K562 (cell line): Measurements from ENCODE around the gene CTIF. TPM values are rescaled to one million over a fixed set of nuclear protein-coding genes. Genes with fewer than 3 reads are reported as not detected.

Source experiments
- ATAC-seq: fragments of 200-7000 bp; cut with Tn5 transposase; 3 replicates; pipeline ENCODE4 v1.9.1; 2020; ENCODE audit warnings: moderate library complexity
- BruUV-seq: library from RNA; stranded (reverse); fragments of 400-500 nt; replicated peaks from 2 replicates; lab custom pipeline; 2021; lab: Mats Ljungman, UMichigan
- CTCF ChIA-PET: fragments of 300-600 bp; formaldehyde crosslinking; extraction: SDS; loops from one replicate; lab custom pipeline; 2021; ENCODE audit warnings: low intra/inter-chr PET ratio; lab: Yijun Ruan, JAX
- POLR2A ChIA-PET: fragments of 300-600, 350-650 bp; sonication (Branson Sonifier 250); formaldehyde crosslinking; extraction: SDS; loops from one replicate; lab custom pipeline; 2021; ENCODE audit warnings: antibody characterized with exemption, inconsistent platforms; lab: Yijun Ruan, JAX
- DNase-seq, 4 experiments: peaks; one replicate each; pipeline versions ENCODE4 v3.0.0 to v3.0.0-alpha.2; 2011 to 2018; ENCODE audit warnings: low spot score in 3 of 4, mixed read lengths in 3 of 4; ENCODE audit errors: extremely low read depth in 1 of 4
- FAIRE-seq: peaks from 2 replicates; lab custom pipeline; 2011; peaks lifted over from hg19 to GRCh38; lab: Jason Lieb, UNC
- H2AFZ ChIP-seq: 2 replicates; pipeline ENCODE4 v1.6.0; 2011; ENCODE audit warnings: low read depth, low read length, control low read depth, inconsistent platforms
- H3K27ac ChIP-seq: fragments of 200-600 bp; 3 replicates; pipeline ENCODE4 v1.8.0; 2011; ENCODE audit warnings: low read depth, mild to moderate bottlenecking, control low read depth, inconsistent platforms, low read length, moderate library complexity, mixed read lengths; ENCODE audit errors: extremely low read depth
- H3K27me3 ChIP-seq, 2 experiments: fragments of 300-600 bp in 1 of 2; 2 replicates in 1 of 2; 3 replicates in 1 of 2; pipeline versions ENCODE4 v1.6.0 to v1.8.0; 2011; ENCODE audit warnings: inconsistent platforms in 2 of 2, low read length in 2 of 2, mild to moderate bottlenecking in 1 of 2, mixed read lengths in 1 of 2, moderate library complexity in 1 of 2; ENCODE audit not compliant: control insufficient read depth in 2 of 2, insufficient read depth in 2 of 2
- H3K36me3 ChIP-seq: fragments of 300-600 bp; 3 replicates; pipeline ENCODE4 v1.8.0; 2011; ENCODE audit warnings: mild to moderate bottlenecking, low read length, inconsistent platforms; ENCODE audit not compliant: control insufficient read depth, insufficient read depth
- H3K4me1 ChIP-seq, 2 experiments: fragments of 200-600 bp in 1 of 2; replicated peaks in 1 of 2; 2 replicates in 1 of 2; 3 replicates in 1 of 2; pipeline versions ENCODE4 v1.5.1 to v1.8.0; 2011; ENCODE audit warnings: inconsistent platforms in 2 of 2, low read length in 2 of 2, mild to moderate bottlenecking in 1 of 2, mixed read lengths in 1 of 2, moderate library complexity in 1 of 2; ENCODE audit not compliant: control insufficient read depth in 2 of 2, insufficient read depth in 2 of 2
- H3K4me2 ChIP-seq: 2 replicates; pipeline ENCODE4 v1.6.1; 2011; ENCODE audit warnings: low read length, control low read depth, inconsistent platforms, mixed read lengths; ENCODE audit not compliant: insufficient read depth
- H3K4me3 ChIP-seq: fragments of 200-600 bp; sonication (generic), shearing (Covaris generic); 2 replicates; pipeline ENCODE4 v1.5.1; 2016; ENCODE audit warnings: control low read depth, inconsistent platforms
- H3K79me2 ChIP-seq: fragments of 200-600 bp; 3 replicates; pipeline ENCODE4 v1.8.0; 2011; ENCODE audit warnings: low read length, inconsistent platforms; ENCODE audit not compliant: control insufficient read depth, insufficient read depth
- H3K9ac ChIP-seq, 2 experiments: 2 replicates each; pipeline versions ENCODE4 v1.6.0 to v1.6.1; 2011; ENCODE audit warnings: low read depth in 2 of 2, low read length in 2 of 2, control low read depth in 1 of 2, inconsistent platforms in 1 of 2, mild to moderate bottlenecking in 1 of 2, mixed read lengths in 1 of 2; ENCODE audit not compliant: insufficient read depth in 1 of 2
- H3K9me1 ChIP-seq: one replicate; pipeline ENCODE4 v1.6.0; 2011; ENCODE audit warnings: inconsistent platforms, mild to moderate bottlenecking, low read length, moderate library complexity; ENCODE audit not compliant: control insufficient read depth, insufficient read depth
- H3K9me3 ChIP-seq: replicated peaks from 2 replicates; pipeline ENCODE4 v1.5.1; 2011; ENCODE audit warnings: low read depth, low read length, inconsistent platforms; ENCODE audit not compliant: control insufficient read depth, insufficient read depth
- H4K20me1 ChIP-seq: replicated peaks from 2 replicates; pipeline ENCODE4 v1.6.1; 2011; ENCODE audit warnings: low read length, inconsistent platforms, mixed read lengths; ENCODE audit not compliant: control insufficient read depth, insufficient read depth
- HIVEP1 ChIP-seq: fragments of 250-450 bp; sonication (Bioruptor Pico); IDR thresholded peaks from 2 replicates; pipeline ENCODE4 v1.4.0; 2020; ENCODE audit warnings: mild to moderate bottlenecking
- MYC ChIP-seq, 2 experiments: fragments of 250-450 bp in 1 of 2; sonication (Bioruptor Pico) in 1 of 2; IDR thresholded peaks; 2 replicates each; pipeline versions ENCODE4 v1.5.1 to v1.6.1; 2012 to 2021; ENCODE audit warnings: low read depth in 2 of 2, borderline replicate concordance in 1 of 2, improper control_type of control experiment in 1 of 2, low read length in 1 of 2, mild to moderate bottlenecking in 1 of 2, moderate library complexity in 1 of 2
- RBFOX2 ChIP-seq: fragments of 200-400 bp; formaldehyde crosslinking; IDR thresholded peaks from 2 replicates; pipeline ENCODE4 v1.6.1; 2017; ENCODE audit warnings: low read depth, mild to moderate bottlenecking, low read length, moderate library complexity
- ZBED1 ChIP-seq: IDR thresholded peaks from 2 replicates; pipeline ENCODE4 v1.6.1; 2014
- ZNF134 ChIP-seq: fragments of 250-450 bp; sonication (Bioruptor Pico); conservative IDR thresholded peaks from 2 replicates; pipeline ENCODE4 v1.4.0; 2020
- WGBS: fragments of 100-300 bp; shearing (Covaris generic); methylation state at CpG from one replicate; pipeline ENCODE4 v1.1.6; 2016; ENCODE audit warnings: low coverage, mixed read lengths; ENCODE audit not compliant: insufficient coverage; ENCODE audit errors: missing lambda C conversion rate; 5-methylcytosine and 5-hydroxymethylcytosine counted together
- in situ Hi-C: fragments of 300-500 bp; cut with MboI; formaldehyde crosslinking; loops from 4 replicates; pipeline ENCODE4 v1.15.0; 2018; ENCODE audit warnings: inconsistent platforms, mixed read lengths
- intact Hi-C: fragments of 100-400 bp; cut with micrococcal nuclease; formaldehyde crosslinking; loops from 2 replicates; pipeline ENCODE4 v1.14.2; 2022
- polyA plus RNA-seq, 8 experiments: library from polyadenylated mRNA; depleted of rRNA in 4 of 8; stranded (reverse) in 5 of 8; unstranded in 3 of 8; fragments of >200 nt; fragmentation: Nextera tagmentation in 2 of 8; fragmentation: Illumina TruSeq in 1 of 8; extraction: Ambion mirVana in 2 of 8; extraction: Trizol in 1 of 8; gene quantifications; 2 replicates each; pipeline versions ENCODE4 v1.2.1 to v1.2.3, GENCODE V29; 2011 to 2014; ENCODE audit warnings: inconsistent platforms in 1 of 8, missing spikeins in 1 of 8
- total RNA-seq, 7 experiments: library from RNA; depleted of rRNA in 6 of 7; stranded (reverse); fragments of >200 nt in 6 of 7; fragmentation: Illumina TruSeq in 2 of 7; extraction: Trizol in 2 of 7; gene quantifications; 2 replicates each; pipeline versions ENCODE4 v1.2.1 to v1.2.3, GENCODE V29; 2011 to 2021; ENCODE audit warnings: low replicate concordance in 1 of 7
- TF ChIP-seq, protein P1 (sequence below): fragments of 450-650 bp; formaldehyde crosslinking; IDR thresholded peaks from 2 replicates; pipeline ENCODE4 v1.4.0; 2022; ENCODE audit warnings: missing genetic modification characterization
- TF ChIP-seq, protein P2 (sequence below): fragments of 450-650 bp; IDR thresholded peaks from 2 replicates; pipeline ENCODE4 v1.6.1; 2016; ENCODE audit warnings: low read depth, mild to moderate bottlenecking, moderate library complexity
- TF ChIP-seq, protein P3 (sequence below), 2 experiments: fragments of 450-650 bp; formaldehyde crosslinking in 1 of 2; IDR thresholded peaks; 2 replicates each; pipeline versions ENCODE4 v1.4.0 to v1.6.1; 2014 to 2020; ENCODE audit warnings: mild to moderate bottlenecking in 2 of 2, borderline replicate concordance in 1 of 2, low read depth in 1 of 2
- TF ChIP-seq, protein P4 (sequence below): fragments of 450-650 bp; IDR thresholded peaks from 2 replicates; pipeline ENCODE4 v1.6.1; 2016; ENCODE audit warnings: antibody characterized with exemption

Gene CTIF
- total and polyA plus RNA-seq, 9 of the 15 experiments (the other 6 are each of a cell fraction or from before 2014, with no cell fraction given) = 0.17 to 11.5 (median 2.2) TPM

- TF ChIP-seq, protein P1, sequence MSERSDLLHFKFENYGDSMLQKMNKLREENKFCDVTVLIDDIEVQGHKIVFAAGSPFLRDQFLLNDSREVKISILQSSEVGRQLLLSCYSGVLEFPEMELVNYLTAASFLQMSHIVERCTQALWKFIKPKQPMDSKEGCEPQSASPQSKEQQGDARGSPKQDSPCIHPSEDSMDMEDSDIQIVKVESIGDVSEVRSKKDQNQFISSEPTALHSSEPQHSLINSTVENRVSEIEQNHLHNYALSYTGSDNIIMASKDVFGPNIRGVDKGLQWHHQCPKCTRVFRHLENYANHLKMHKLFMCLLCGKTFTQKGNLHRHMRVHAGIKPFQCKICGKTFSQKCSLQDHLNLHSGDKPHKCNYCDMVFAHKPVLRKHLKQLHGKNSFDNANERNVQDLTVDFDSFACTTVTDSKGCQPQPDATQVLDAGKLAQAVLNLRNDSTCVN = no peak
- TF ChIP-seq, protein P2, sequence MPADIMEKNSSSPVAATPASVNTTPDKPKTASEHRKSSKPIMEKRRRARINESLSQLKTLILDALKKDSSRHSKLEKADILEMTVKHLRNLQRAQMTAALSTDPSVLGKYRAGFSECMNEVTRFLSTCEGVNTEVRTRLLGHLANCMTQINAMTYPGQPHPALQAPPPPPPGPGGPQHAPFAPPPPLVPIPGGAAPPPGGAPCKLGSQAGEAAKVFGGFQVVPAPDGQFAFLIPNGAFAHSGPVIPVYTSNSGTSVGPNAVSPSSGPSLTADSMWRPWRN = no peak
- no peak for TF ChIP-seq ZNF134
Observed at GRCh38 chr18:48500517-48500916, 38.3 kb upstream of the CTIF start (continued).

DNA sequence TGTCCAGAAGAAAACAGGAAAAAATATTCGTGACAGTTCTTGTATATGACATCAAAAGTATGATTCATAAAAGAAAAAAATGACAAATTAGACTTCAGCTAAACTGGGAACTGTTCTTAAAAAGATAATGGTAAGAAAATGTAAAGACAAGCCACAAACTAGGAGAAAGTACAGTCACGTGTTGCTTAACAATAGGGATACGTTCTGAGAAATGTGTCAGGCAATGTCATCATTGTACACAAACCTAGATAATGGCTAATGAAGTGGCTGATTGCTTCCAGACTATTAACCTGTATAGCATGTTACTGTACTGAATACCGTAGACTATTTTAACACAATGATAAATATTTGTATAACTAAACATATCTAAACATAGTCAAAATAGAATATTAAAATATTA, 35.9 kb upstream of the CTIF start:
- Histone ChIP-seq H3K36me3 (no peaks in the 10 kb centered on the region), H3K27me3 (no peaks in the 10 kb centered on the region), H3K27ac (no peak overlapping the region), H3K4me2 (no peak overlapping the region), H3K9me1 (no peaks in the 10 kb centered on the region), H3K9me3 (no peaks in the 10 kb centered on the region), H4K20me1 (no peaks in the 10 kb centered on the region), H3K79me2 (no peaks in the 10 kb centered on the region), H2AFZ (no peak overlapping the region), H3K9ac (no peak overlapping the region), H3K4me1 (no peaks in the 10 kb centered on the region), H3K4me3 (no peak overlapping the region)
- no peak for DNase-seq
- WGBS = 2% methylated on average over 4 of the region's 4 CpGs
- no peak for ATAC-seq
- ChIA-PET CTCF (no interaction called here), POLR2A (no interaction called here)
- FAIRE-seq = no peak
- intact Hi-C loops = no loop called here
- in situ Hi-C loops = no loop called here
- BruUV-seq = no TSS peak
- TF ChIP-seq RBFOX2 (no peak), ZBED1 (no peak), MYC (IDR thresholded peaks at IDR 0.05; ENCODE audit: low read depth, low read length) (no peak), MYC (CRISPR knock-in tag; IDR thresholded peaks at IDR 0.05; ENCODE audit: borderline replicate concordance, low read depth) (no peak), HIVEP1 (no peak)
- TF ChIP-seq, protein P3, sequence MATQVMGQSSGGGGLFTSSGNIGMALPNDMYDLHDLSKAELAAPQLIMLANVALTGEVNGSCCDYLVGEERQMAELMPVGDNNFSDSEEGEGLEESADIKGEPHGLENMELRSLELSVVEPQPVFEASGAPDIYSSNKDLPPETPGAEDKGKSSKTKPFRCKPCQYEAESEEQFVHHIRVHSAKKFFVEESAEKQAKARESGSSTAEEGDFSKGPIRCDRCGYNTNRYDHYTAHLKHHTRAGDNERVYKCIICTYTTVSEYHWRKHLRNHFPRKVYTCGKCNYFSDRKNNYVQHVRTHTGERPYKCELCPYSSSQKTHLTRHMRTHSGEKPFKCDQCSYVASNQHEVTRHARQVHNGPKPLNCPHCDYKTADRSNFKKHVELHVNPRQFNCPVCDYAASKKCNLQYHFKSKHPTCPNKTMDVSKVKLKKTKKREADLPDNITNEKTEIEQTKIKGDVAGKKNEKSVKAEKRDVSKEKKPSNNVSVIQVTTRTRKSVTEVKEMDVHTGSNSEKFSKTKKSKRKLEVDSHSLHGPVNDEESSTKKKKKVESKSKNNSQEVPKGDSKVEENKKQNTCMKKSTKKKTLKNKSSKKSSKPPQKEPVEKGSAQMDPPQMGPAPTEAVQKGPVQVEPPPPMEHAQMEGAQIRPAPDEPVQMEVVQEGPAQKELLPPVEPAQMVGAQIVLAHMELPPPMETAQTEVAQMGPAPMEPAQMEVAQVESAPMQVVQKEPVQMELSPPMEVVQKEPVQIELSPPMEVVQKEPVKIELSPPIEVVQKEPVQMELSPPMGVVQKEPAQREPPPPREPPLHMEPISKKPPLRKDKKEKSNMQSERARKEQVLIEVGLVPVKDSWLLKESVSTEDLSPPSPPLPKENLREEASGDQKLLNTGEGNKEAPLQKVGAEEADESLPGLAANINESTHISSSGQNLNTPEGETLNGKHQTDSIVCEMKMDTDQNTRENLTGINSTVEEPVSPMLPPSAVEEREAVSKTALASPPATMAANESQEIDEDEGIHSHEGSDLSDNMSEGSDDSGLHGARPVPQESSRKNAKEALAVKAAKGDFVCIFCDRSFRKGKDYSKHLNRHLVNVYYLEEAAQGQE (IDR thresholded peaks at IDR 0.05; ENCODE audit: borderline replicate concordance) = no peak
- TF ChIP-seq, protein P3 (CRISPR knock-in tag; IDR thresholded peaks at IDR 0.05; ENCODE audit: low read depth) = no peak
- TF ChIP-seq, protein P4, sequence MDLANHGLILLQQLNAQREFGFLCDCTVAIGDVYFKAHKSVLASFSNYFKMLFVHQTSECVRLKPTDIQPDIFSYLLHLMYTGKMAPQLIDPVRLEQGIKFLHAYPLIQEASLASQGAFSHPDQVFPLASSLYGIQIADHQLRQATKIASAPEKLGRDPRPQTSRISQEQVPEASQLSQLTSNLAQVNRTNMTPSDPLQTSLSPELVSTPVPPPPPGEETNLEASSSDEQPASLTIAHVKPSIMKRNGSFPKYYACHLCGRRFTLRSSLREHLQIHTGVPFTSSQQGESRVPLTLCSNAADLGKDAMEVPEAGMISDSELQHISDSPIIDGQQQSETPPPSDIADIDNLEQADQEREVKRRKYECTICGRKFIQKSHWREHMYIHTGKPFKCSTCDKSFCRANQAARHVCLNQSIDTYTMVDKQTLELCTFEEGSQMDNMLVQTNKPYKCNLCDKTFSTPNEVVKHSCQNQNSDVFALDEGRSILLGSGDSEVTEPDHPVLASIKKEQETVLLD = no peak
